Muscle of arm (tissue), 12 donors: ENCODE measurements around the gene RAP1GAP. TPM values are rescaled to one million over a fixed set of nuclear protein-coding genes. Genes with fewer than 3 reads are reported as not detected.

Experiments used
- DNase-seq: peaks from one replicate; pipeline ENCODE4 v3.0.0-alpha.2; 2013
- polyA plus RNA-seq, 12 donors: library from polyadenylated mRNA; unstranded; fragments of 120-200 nt; gene quantifications; one replicate each; pipeline ENCODE4 v1.2.1, GENCODE V29; 2013; ENCODE audit not compliant: insufficient read length in 12 of 12

RAP1GAP gene
- polyA plus RNA-seq, 12 donors: 1.1 to 9.2 (median 1.7) TPM; not detected in 1

GRCh38 chr1:21628798-21629393, 40.3 kb downstream of the RAP1GAP start:
- no peak for DNase-seq

GRCh38 chr1:21626921-21627339, 42.2 kb downstream of the RAP1GAP start:
- no peak for DNase-seq

- no peak for DNase-seq
Observed at GRCh38 chr1:21625390-21626190, 43.6 kb downstream of the RAP1GAP start.

GRCh38 chr1:21624571-21625389, 44.4 kb downstream of the RAP1GAP start:
- DNase-seq: no peak

- DNase-seq: no peak
Observed at GRCh38 chr1:21623410-21623961, 45.7 kb downstream of the RAP1GAP start.

GRCh38 chr1:21622466-21623315, 46.5 kb downstream of the RAP1GAP start:
- no peak for DNase-seq

GRCh38 chr1:21621761-21622436, 47.3 kb downstream of the RAP1GAP start:
- DNase-seq: no peak

- no peak for DNase-seq
Observed at GRCh38 chr1:21621051-21621450, 48.1 kb downstream of the RAP1GAP start.

GRCh38 chr1:21620496-21620895, 48.7 kb downstream of the RAP1GAP start:
- no peak for DNase-seq

GRCh38 chr1:21620011-21620410, 49.1 kb downstream of the RAP1GAP start:
- no peak for DNase-seq

GRCh38 chr1:21619375-21619947, 49.7 kb downstream of the RAP1GAP start:
- no peak for DNase-seq

GRCh38 chr1:21618561-21619374, 50.4 kb downstream of the RAP1GAP start:
- DNase-seq: no peak

GRCh38 chr1:21618059-21618458, 51.1 kb downstream of the RAP1GAP start:
- no peak for DNase-seq

GRCh38 chr1:21617126-21617738, 51.9 kb downstream of the RAP1GAP start:
- DNase-seq: no peak

- no peak for DNase-seq
Observed at GRCh38 chr1:21616372-21616771, 52.8 kb downstream of the RAP1GAP start.

GRCh38 chr1:21614419-21615115, 54.6 kb downstream of the RAP1GAP start:
- no peak for DNase-seq

- DNase-seq: no peak
Observed at GRCh38 chr1:21613072-21613867, 55.9 kb downstream of the RAP1GAP start.
